Measurements from ENCODE around the gene PCLO. TPM values are rescaled to one million over a fixed set of nuclear protein-coding genes. Genes with fewer than 3 reads are reported as not detected.

The PCLO gene
- total and polyA plus RNA-seq, 2 of the 4 experiments (the other 2 are of a cell fraction), result under 0.01 to 0.05 TPM

DNA sequence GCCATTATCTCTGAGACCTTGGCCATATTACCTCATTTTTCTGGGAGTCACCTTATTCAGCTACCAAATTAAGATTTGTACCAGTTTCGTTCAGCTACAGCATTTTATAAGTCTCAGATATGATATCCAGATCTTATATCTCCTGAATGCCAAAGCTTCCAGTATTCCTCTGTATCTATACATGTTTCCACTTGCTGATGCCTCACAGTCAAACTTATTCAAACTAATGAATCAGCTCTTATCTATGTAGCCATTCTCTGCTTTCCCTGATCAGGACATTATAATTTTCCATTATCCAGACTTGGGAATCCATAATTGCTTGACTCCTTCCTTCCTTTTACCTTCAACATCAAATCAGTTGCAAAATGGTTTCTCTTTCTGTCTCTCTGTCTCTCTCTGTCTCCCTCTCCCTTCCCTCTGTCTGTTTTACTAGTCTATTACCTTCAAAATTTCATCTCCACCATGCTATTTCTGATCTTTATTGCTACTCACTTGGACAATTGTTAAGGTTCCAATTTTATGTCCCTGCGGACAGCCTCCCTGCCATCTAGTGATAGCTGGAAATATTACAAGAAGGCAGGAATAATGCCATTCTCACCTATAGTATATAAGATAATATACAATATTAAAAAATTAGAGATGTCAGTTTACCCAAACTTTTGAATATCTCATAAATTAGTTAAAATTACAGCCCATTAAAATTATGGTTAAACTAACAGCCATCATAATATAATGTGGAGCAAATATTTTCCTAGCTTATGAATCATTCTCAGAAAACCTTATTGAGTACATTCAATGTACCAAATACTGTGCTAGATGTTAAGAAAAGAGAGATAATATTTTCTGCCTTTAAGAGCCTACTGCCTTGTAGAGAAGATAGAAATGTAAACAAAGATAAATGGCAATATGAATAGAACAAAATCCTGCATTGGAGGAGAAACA, 89.8 kb downstream of the PCLO start:
- H3K36me3 ChIP-seq (ENCODE audit: control insufficient read depth, insufficient read depth, low read length), result no peaks in the 10 kb centered on the region
- dilution Hi-C loops (cut with HindIII; ENCODE audit: low sequenced_read_pairs, unreplicated experiment), result no loop called here
- H3K4me1 ChIP-seq (ENCODE audit: control insufficient read depth, insufficient read depth, low read length), result no peaks in the 10 kb centered on the region
- H4K91ac ChIP-seq (ENCODE audit: insufficient read depth, low read depth, low read length), result no peak overlapping the region
- no peak overlapping the region for H2BK120ac ChIP-seq (ENCODE audit: low read depth, low read length)
- no peak overlapping the region for H4K5ac ChIP-seq (ENCODE audit: low read depth, low read length)
- 10% methylated on average over 1 of the region's 2 CpGs; no CpG with 5 or more reads in 1 of the 2 experiments for whole genome bisulfite sequencing, 2 experiments (ENCODE audit: extremely low coverage in 2 of 2, insufficient read length in 1 of 2)
- TF ChIP-seq CHD1 (IDR thresholded peaks at IDR 0.05; ENCODE audit: low read depth, low read length), result no peak
- TF ChIP-seq POLR2A (IDR thresholded peaks at IDR 0.05; ENCODE audit: low read depth, low read length), result no peak
- TF ChIP-seq NFE2L2 (IDR thresholded peaks at IDR 0.05; ENCODE audit: low read depth, low read length), result no peak
- TF ChIP-seq RFX5 (IDR thresholded peaks at IDR 0.05; ENCODE audit: low read depth, low read length), result no peak
- TF ChIP-seq CTCF (conservative IDR thresholded peaks at IDR 0.05; ENCODE audit: low read depth, low read length), result no peak
- TF ChIP-seq, protein P1, sequence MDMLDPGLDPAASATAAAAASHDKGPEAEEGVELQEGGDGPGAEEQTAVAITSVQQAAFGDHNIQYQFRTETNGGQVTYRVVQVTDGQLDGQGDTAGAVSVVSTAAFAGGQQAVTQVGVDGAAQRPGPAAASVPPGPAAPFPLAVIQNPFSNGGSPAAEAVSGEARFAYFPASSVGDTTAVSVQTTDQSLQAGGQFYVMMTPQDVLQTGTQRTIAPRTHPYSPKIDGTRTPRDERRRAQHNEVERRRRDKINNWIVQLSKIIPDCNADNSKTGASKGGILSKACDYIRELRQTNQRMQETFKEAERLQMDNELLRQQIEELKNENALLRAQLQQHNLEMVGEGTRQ (IDR thresholded peaks at IDR 0.05; ENCODE audit: low read depth, low read length), result no peak
- TF ChIP-seq RAD21 (IDR thresholded peaks at IDR 0.05; ENCODE audit: low read length), result no peak
- TF ChIP-seq RCOR1 (IDR thresholded peaks at IDR 0.05; ENCODE audit: insufficient replicate concordance, low read length), result no peak
- TF ChIP-seq, protein P2, sequence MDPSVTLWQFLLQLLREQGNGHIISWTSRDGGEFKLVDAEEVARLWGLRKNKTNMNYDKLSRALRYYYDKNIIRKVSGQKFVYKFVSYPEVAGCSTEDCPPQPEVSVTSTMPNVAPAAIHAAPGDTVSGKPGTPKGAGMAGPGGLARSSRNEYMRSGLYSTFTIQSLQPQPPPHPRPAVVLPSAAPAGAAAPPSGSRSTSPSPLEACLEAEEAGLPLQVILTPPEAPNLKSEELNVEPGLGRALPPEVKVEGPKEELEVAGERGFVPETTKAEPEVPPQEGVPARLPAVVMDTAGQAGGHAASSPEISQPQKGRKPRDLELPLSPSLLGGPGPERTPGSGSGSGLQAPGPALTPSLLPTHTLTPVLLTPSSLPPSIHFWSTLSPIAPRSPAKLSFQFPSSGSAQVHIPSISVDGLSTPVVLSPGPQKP (IDR thresholded peaks at IDR 0.05; ENCODE audit: borderline replicate concordance, low read depth, low read length), result no peak
- TF ChIP-seq FOS (IDR thresholded peaks at IDR 0.05; ENCODE audit: low read depth, low read length), result no peak
- TF ChIP-seq CEBPB (IDR thresholded peaks at IDR 0.05; ENCODE audit: low read depth, low read length), result no peak
- TF ChIP-seq MAFK (IDR thresholded peaks at IDR 0.05; ENCODE audit: low read depth, low read length), result no peak
- no peak for TF ChIP-seq MXI1 (IDR thresholded peaks at IDR 0.05; ENCODE audit: borderline replicate concordance, low read depth, low read length)
- H3K4me3 ChIP-seq (ENCODE audit: insufficient read depth, low read depth, low read length), result no peak overlapping the region
- no peak overlapping the region for H2AK9ac ChIP-seq (replicated peaks; ENCODE audit: low read depth, low read length, poor library complexity)
- H4K8ac ChIP-seq (ENCODE audit: low read depth in 2 of 2, low read length in 2 of 2), result no peak overlapping the region
- no peak overlapping the region for H2AFZ ChIP-seq (replicated peaks; ENCODE audit: low read length, poor library complexity)
- intact Hi-C loops (cut with micrococcal nuclease), result no loop called here
- H3K79me1 ChIP-seq (ENCODE audit: low read depth in 1 of 2, low read length in 2 of 2), result no peaks in the 10 kb centered on the region
- H3K27me3 ChIP-seq (ENCODE audit: control insufficient read depth, insufficient read depth, low read length), result no peaks in the 10 kb centered on the region
- CTCF ChIA-PET, result no interaction called here
- H4K20me1 ChIP-seq (ENCODE audit: insufficient read depth, low read length), result no peaks in the 10 kb centered on the region
- H2AK5ac ChIP-seq (ENCODE audit: low read depth, low read length), result no peak overlapping the region
- no peak for DNase-seq
- H3K4ac ChIP-seq (ENCODE audit: low read depth, low read length), result no peak overlapping the region
- ATAC-seq (ENCODE audit: low read depth), result no peak
- H3K14ac ChIP-seq (replicated peaks; ENCODE audit: low read depth, low read length), result no peak overlapping the region
- H2BK15ac ChIP-seq (ENCODE audit: low read depth, low read length), result no peak overlapping the region
- H3K27ac ChIP-seq (ENCODE audit: insufficient read depth, low read length), result no peak overlapping the region
- no TSS peak for BruUV-seq (replicated peaks)
- no peaks in the 10 kb centered on the region for H3K9me1 ChIP-seq (ENCODE audit: insufficient read depth, low read length)
- H3K9me3 ChIP-seq (ENCODE audit: control insufficient read depth, insufficient read depth, low read length), result no peaks in the 10 kb centered on the region
- no peak overlapping the region for H3K9ac ChIP-seq (ENCODE audit: low read depth, low read length)
- H3K18ac ChIP-seq (ENCODE audit: low read depth, low read length), result no peak overlapping the region
- no peak overlapping the region for H3K4me2 ChIP-seq (ENCODE audit: low read depth, low read length)
- H2BK5ac ChIP-seq (ENCODE audit: low read depth, low read length, poor library complexity, severe bottlenecking), result no peak overlapping the region
- H3K56ac ChIP-seq (ENCODE audit: extremely low read depth, insufficient read depth, low read length), result no peak overlapping the region
- H2BK20ac ChIP-seq (ENCODE audit: low read depth, low read length), result no peak overlapping the region
- no peak overlapping the region for H3K23ac ChIP-seq (ENCODE audit: low read depth, low read length)
- in situ Hi-C loops (cut with MboI; ENCODE audit: low sequenced_read_pairs), result no loop called here
- POLR2A ChIA-PET (ENCODE audit: unreplicated experiment), result interaction anchor here (0.5 kb wide), 1 partner anchor 148 kb away, joined by 4 read pairs; no protein-coding TSS in a partner anchor
